PFSK-1 (cell line): Measurements from ENCODE around the gene HPCA.

Experiments used
- FOXP2 ChIP-seq: optimal IDR thresholded peaks from 2 replicates; pipeline ENCODE3; 2011; ENCODE audit warnings: borderline replicate concordance, control low read depth, inconsistent platforms; ENCODE audit not compliant: insufficient read depth; ENCODE audit errors: extremely low read length, extremely low read depth
- POLR2AphosphoS5 ChIP-seq: IDR thresholded peaks from 2 replicates; pipeline ENCODE4 v1.6.1; 2012; ENCODE audit warnings: low read depth, mild to moderate bottlenecking, control low read depth, low read length, moderate library complexity
- SIN3A ChIP-seq: IDR thresholded peaks from 2 replicates; pipeline ENCODE4 v1.6.1; 2012; ENCODE audit warnings: mild to moderate bottlenecking, low read length, moderate library complexity, borderline replicate concordance; ENCODE audit not compliant: insufficient read depth
- TAF1 ChIP-seq: IDR thresholded peaks from 2 replicates; pipeline ENCODE4 v1.6.1; 2012; ENCODE audit warnings: low read length, control low read depth, borderline replicate concordance; ENCODE audit not compliant: insufficient read depth
- TF ChIP-seq, protein P1 (sequence below), 2 experiments: IDR thresholded peaks; 2 replicates each; pipeline versions ENCODE4 v1.6.1 to v1.8.0; 2011 to 2012; ENCODE audit warnings: low read depth in 2 of 2, low read length in 2 of 2, control low read depth in 1 of 2, inconsistent platforms in 1 of 2, mild to moderate bottlenecking in 1 of 2, moderate library complexity in 1 of 2; ENCODE audit not compliant: insufficient read depth in 1 of 2

The HPCA gene

DNA sequence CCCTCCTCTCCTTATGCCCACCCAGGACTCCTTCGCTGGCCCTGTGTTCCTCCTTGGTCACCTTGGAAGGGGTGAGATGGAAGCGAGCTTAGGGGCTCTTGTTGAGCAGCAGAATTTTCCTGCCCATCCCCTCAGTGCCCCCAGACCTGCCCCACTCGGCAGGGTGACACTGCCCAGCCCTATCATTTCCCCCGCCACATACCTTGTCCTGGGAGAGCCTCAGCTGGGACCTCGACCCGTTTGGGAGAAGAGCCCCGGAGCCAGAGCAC is 14.2 kb upstream of the HPCA start:
- no peak for TF ChIP-seq TAF1
- TF ChIP-seq SIN3A = no peak
- TF ChIP-seq FOXP2 = no peak

DNA sequence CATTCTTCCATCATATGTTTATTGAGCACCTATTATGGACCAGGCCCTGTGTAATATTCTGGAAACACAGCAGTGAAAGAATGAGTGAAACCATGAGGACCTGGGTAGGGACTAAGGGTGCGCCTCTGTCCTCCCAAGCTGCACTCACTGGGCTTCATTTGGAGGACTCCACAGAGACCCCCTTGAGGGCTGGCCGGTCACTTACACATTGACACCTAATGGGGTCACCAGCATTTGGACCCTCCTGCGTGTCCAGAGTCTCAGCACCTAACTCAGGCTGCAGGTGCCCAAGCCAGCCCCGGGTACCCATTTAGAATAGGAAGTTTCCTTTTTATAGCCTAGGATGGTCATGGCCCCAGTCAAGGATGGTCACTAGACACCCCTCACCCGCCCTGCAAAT is 12.8 kb upstream of the HPCA start:
- TF ChIP-seq, protein P1, sequence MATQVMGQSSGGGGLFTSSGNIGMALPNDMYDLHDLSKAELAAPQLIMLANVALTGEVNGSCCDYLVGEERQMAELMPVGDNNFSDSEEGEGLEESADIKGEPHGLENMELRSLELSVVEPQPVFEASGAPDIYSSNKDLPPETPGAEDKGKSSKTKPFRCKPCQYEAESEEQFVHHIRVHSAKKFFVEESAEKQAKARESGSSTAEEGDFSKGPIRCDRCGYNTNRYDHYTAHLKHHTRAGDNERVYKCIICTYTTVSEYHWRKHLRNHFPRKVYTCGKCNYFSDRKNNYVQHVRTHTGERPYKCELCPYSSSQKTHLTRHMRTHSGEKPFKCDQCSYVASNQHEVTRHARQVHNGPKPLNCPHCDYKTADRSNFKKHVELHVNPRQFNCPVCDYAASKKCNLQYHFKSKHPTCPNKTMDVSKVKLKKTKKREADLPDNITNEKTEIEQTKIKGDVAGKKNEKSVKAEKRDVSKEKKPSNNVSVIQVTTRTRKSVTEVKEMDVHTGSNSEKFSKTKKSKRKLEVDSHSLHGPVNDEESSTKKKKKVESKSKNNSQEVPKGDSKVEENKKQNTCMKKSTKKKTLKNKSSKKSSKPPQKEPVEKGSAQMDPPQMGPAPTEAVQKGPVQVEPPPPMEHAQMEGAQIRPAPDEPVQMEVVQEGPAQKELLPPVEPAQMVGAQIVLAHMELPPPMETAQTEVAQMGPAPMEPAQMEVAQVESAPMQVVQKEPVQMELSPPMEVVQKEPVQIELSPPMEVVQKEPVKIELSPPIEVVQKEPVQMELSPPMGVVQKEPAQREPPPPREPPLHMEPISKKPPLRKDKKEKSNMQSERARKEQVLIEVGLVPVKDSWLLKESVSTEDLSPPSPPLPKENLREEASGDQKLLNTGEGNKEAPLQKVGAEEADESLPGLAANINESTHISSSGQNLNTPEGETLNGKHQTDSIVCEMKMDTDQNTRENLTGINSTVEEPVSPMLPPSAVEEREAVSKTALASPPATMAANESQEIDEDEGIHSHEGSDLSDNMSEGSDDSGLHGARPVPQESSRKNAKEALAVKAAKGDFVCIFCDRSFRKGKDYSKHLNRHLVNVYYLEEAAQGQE (IDR thresholded peaks at IDR 0.05; ENCODE audit: insufficient read depth in 1 of 2, low read depth in 2 of 2, low read length in 2 of 2) = no peak
- TF ChIP-seq FOXP2 (no peak), TAF1 (no peak), SIN3A (no peak), POLR2AphosphoS5 (no peak)

- TF ChIP-seq POLR2AphosphoS5 (no peak), TAF1 (no peak), SIN3A (no peak), FOXP2 (no peak)
- TF ChIP-seq, protein P1 (IDR thresholded peaks at IDR 0.05; ENCODE audit: insufficient read depth in 1 of 2, low read depth in 2 of 2, low read length in 2 of 2) = no peak
Observed at GRCh38 chr1:32874860-32875752, 11.2 kb upstream of the HPCA start.

DNA sequence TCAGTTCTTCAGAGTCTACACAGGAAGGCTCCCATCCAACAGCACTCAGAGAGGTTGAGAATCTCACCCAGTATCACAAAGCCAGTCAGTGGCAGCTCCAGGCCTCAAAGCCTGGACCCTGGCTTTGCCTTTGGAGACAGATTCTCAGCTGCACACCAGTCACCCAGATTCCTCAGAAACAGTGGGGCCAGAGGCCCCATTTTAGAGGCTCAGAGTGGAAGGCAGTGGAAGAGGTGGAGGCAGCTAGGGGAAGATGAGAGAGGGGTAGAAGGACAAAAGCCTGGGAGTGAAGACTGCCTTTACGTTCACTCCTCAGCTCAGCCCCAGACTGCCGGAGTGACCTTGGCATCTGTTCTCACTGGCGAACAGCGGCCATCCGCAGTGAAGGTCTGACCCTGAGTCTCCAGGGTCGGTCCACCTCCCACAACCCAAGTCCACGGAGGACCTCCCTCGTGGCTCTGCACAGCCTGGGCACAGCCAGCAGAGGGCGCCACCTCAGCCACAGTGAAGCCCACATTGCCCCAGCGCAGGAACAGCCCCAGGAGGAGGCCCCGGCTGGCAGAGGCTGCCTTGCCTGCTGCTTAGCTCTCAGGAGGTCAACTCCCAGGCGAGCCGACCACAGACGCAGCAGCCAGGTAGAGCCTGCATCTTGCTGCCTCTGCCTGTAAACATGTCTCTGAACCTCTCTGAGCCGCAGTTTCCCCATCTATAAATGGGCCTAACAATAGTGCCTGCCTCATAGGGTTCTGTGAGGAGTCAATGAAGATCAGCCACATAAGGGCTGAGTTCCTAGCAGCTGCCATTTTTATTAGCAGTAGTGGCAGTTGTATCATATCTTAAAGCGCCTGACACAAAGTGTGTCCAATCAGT is 9.7 kb upstream of the HPCA start:
- TF ChIP-seq POLR2AphosphoS5 = no peak
- TF ChIP-seq TAF1 = no peak
- peak; percentile 80 for TF ChIP-seq FOXP2
- no peak for TF ChIP-seq SIN3A
- TF ChIP-seq, protein P1 (IDR thresholded peaks at IDR 0.05; ENCODE audit: insufficient read depth in 1 of 2, low read depth in 2 of 2, low read length in 2 of 2) = 0 out of 4 replicates have a peak, but pooled peaks have one; percentile 19 to 45

- TF ChIP-seq, protein P1 (IDR thresholded peaks at IDR 0.05; ENCODE audit: insufficient read depth in 1 of 2, low read depth in 2 of 2, low read length in 2 of 2) = no peak
- TF ChIP-seq SIN3A (no peak), TAF1 (no peak), POLR2AphosphoS5 (no peak), FOXP2 (no peak)
Observed at GRCh38 chr1:32877211-32878110, 8.8 kb upstream of the HPCA start.
